ENCODE measurements around the gene CNOT1. TPM values are rescaled to one million over a fixed set of nuclear protein-coding genes. Genes with fewer than 3 reads are reported as not detected.

Gene CNOT1
- total RNA-seq, 1 experiment from 2014 or later, result 230 TPM

- RAD21 ChIA-PET (ENCODE audit: low non-redundant PET in 1 of 2, low total read pairs in 2 of 2, uncharacterized antibody in 2 of 2, unreplicated experiment in 2 of 2), result interaction anchor here (0.9 to 1.5 kb wide), 2 partner anchors 78 kb away, joined by 4 to 8 read pairs; no protein-coding TSS in a partner anchor
These were observed 48.6 kb upstream of the CNOT1 start for GRCh38 chr16:58678269-58678668.

More at GRCh38 chr16:58678269-58678668, 48.6 kb upstream of the CNOT1 start:
- Histone ChIP-seq H3K9ac (ENCODE audit: low read length) (no peak overlapping the region), H3K4me1 (ENCODE audit: control insufficient read depth in 1 of 2, insufficient read depth in 2 of 2, low read length in 2 of 2) (no peaks in the 10 kb centered on the region), H2AFZ (ENCODE audit: low read depth, low read length, poor library complexity, severe bottlenecking) (no peak overlapping the region), H3K4me3 (replicated peaks in 1 of 2; ENCODE audit: low read depth in 1 of 2, low read length in 2 of 2) (no peak overlapping the region), H3K27me3 (ENCODE audit: insufficient read depth, low read length) (no peaks in the 10 kb centered on the region), H3K4me2 (ENCODE audit: low read length) (no peak overlapping the region), H4K20me1 (ENCODE audit: insufficient read depth) (no peaks in the 10 kb centered on the region), H3K27ac (ENCODE audit: low read depth, low read length) (no peak overlapping the region), H3K36me3 (ENCODE audit: control insufficient read depth in 1 of 2, insufficient read depth in 2 of 2, low read length in 2 of 2) (no peaks in the 10 kb centered on the region; a peak in 1 of 4 replicates), H3K79me2 (ENCODE audit: insufficient read depth, low read length) (no peaks in the 10 kb centered on the region), H3K9me3 (ENCODE audit: control insufficient read depth in 1 of 2, insufficient read depth in 1 of 2, low read depth in 1 of 2, low read length in 2 of 2) (no peaks in the 10 kb centered on the region), H3K9me2 (ENCODE audit: insufficient read depth) (no peaks in the 10 kb centered on the region)
- no TSS peak for BruUV-seq (replicated peaks)
- ChIA-PET CTCF (interaction anchor here (1.0 to 1.7 kb wide), 2 partner anchors 78 to 336 kb away, joined by 3 to 15 read pairs; no protein-coding TSS in a partner anchor), POLR2A (no interaction called here)
- ATAC-seq (no peak), DNase-seq (ENCODE audit: low read depth, low spot score) (no peak)
- TF ChIP-seq SRF (IDR thresholded peaks at IDR 0.05; ENCODE audit: low read depth) (no peak), CEBPB (IDR thresholded peaks at IDR 0.05; ENCODE audit: low read depth) (no peak), REST (IDR thresholded peaks at IDR 0.05; ENCODE audit: low read depth) (no peak), EZH2phosphoT487 (IDR thresholded peaks at IDR 0.05; ENCODE audit: borderline replicate concordance) (no peak), YY1 (IDR thresholded peaks at IDR 0.05; ENCODE audit: extremely low read depth, insufficient replicate concordance, low read depth, low read length) (no peak), CTCF (IDR thresholded peaks at IDR 0.05 in 2 of 3, conservative IDR thresholded peaks at IDR 0.05 in 1 of 3; ENCODE audit: borderline replicate concordance in 1 of 3, insufficient read depth in 1 of 3, low read depth in 2 of 3, low read length in 2 of 3) (no peak), CBX3 (IDR thresholded peaks at IDR 0.05; ENCODE audit: low read depth) (no peak)
- intact Hi-C loops (cut with micrococcal nuclease), result loop anchor here (1.0 kb wide), 1 partner anchor 78 kb away; no protein-coding TSS in a partner anchor

Data from HCT116 (cell line).